GM21619 (cell line): ENCODE data around the gene MTERF1.

Experiments used
- ATAC-seq: cut with Tn5 transposase; IDR thresholded peaks from one replicate; pipeline ENCODE4 v1.9.1; 2021; ENCODE audit not compliant: unreplicated experiment

MTERF1 gene

DNA sequence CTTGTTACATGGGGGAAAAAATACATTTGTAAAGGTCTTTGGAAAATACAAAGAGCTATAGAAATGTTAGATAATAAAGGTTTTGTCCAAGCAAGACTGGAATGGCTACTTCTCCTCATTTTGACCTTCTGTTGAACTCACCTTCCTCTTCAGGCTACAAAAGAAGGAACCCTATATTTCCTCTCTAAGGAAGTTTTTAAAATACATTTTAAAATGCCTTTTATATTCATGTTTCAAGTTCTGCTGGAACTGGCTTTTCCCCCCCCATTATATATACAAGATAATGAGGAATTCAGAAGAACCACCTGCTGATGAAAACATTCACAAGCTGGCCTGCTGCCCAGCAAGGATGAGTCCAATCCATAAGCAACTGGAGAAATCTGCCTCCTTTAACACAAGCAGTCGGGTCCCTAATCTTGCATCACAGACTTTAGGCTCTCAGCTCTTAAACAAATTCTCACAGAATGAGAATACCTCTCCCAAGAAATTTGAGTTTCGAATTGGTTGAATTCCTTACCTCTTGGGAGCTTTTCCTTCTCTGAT lies 44.6 kb downstream of the MTERF1 start:
- no peak for ATAC-seq

DNA sequence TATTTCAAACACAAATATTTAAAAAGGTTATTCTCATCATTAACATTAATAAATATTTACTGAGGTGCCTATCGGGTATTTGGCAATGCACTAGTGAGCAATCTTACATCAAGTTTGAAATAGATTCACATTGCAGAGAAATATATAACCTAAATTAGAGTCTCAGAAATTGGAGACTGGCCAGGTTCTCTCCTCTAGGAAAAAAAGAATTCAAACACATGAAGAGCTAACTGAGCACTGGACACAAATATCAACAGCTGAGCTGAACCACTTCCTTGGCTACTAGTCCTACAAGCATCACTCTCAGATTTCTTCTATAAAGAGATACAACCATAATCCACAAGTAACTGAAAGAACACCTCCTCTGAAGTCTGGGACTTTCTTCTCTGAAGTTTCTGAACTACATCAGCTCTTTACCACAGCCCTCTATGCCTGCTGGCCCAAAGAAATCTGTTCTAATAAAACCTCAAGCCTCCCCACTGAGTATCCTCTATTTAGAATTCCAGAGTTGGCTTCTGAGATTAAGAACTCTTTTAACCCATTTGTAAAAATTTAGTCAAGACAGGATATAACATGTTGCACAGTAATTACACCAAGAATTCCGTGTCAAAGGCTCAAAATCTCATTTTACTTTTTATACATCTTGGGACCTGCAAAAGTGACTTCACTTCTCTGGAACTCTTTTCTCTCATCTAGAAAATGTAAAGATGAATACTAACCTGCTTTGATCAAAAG lies 45.2 kb downstream of the MTERF1 start:
- ATAC-seq: no peak

DNA sequence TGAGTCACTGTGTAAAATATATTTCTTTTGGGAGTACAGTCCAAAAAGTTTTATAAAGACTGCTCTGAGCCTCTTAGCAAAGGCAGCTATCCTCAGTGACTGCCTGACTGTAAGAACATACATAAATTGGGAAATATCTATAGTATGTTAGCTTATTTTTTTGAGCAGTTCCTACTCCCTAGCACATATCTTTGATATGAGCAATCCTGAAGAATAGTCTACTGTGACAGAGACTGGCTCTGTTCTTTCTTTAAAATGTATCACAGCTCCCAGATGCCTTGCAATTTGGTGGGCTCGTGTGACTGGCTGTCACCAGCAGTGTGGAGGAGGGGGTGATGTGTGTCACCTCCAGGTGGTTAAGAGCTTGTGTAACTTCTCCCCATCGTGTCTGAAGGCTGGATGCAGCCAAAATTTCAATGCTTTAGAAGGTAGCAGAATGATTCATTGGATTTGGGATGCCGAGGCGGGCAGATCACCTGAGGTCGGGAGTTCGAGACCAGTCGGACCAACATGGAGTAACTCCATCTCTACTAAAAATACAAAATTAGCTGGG lies 47.9 kb downstream of the MTERF1 start:
- no peak for ATAC-seq

DNA sequence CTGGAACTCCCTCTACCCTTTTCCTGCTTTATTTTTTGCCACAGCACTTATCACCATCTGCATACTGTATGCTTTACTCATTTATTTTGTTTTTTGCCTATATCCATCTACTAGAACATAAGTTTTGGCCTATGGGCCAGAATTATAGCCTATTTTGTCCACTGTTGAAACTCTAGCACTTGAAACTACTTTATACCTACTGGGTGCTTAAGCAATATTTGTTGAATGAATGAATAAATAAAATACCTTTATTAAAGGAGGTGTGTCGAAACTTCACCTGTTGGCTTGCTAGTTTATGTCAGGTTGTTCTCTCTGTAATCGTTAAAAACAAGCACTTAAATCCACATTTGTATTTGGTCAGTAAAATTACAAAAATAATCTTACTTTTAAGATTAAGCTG lies 53.3 kb downstream of the MTERF1 start:
- ATAC-seq: no peak

DNA sequence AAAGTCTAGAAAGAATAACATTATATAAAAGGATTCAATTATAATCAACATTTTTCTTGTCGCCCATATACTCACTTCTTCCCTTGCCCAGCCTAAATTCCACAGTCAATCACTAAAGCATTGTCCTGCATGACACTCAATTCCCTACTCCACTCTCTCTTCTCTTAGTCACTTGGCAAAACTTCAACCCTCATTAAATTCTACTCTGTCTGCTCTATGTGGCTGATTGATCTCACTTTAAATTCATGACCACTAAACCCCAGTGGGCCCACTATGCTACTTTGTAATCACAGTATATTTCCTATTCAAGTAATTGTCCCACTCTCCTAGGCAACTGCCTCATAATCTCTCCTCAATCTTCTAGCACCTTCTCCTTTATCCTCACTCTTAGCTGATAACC lies 54.1 kb downstream of the MTERF1 start:
- no peak for ATAC-seq

DNA sequence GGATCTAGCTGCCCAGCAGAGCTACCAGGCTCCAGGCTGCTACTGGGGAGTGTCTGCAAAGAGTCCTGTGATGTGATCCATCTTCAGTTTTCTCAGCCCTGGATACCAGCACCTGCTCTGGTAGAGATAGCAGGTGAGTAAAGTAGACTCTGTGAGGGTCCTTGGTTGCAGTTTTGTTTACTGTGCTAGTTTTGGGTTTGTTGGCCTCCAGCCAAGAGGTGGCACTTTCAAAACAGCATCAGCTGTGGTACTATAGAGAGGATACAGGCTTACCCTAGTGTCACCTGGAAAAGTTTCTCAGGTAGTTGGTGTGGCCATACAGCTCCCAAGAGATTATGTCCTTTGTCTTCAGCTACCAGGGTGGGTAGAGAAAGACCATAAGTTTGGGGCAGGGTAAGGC lies 56.3 kb downstream of the MTERF1 start:
- ATAC-seq: no peak
